Measurements from ENCODE around the gene WDR11.

The WDR11 gene

GRCh38 chr10:120944586-120945125, 93.5 kb downstream of the WDR11 start:
- no peak for DNase-seq (ENCODE audit: low read depth)

GRCh38 chr10:120945182-120945581, 94.0 kb downstream of the WDR11 start:
- no peak for DNase-seq (ENCODE audit: low read depth)

- no peak for DNase-seq (ENCODE audit: low read depth)
These were observed 94.7 kb downstream of the WDR11 start for GRCh38 chr10:120945801-120946302.

- DNase-seq (ENCODE audit: low read depth), result no peak
These were observed 95.3 kb downstream of the WDR11 start for GRCh38 chr10:120946497-120946896.

- DNase-seq (ENCODE audit: low read depth), result peak; percentile 40
These were observed 97.9 kb downstream of the WDR11 start for GRCh38 chr10:120948889-120949608.

- no peak for DNase-seq (ENCODE audit: low read depth)
These were observed 98.5 kb downstream of the WDR11 start for GRCh38 chr10:120949609-120950031.

GRCh38 chr10:120950051-120950561, 98.9 kb downstream of the WDR11 start:
- DNase-seq (ENCODE audit: low read depth), result no peak

- DNase-seq (ENCODE audit: low read depth), result no peak
These were observed 100.1 kb downstream of the WDR11 start for GRCh38 chr10:120951288-120951687.

GRCh38 chr10:120953897-120954296, 102.7 kb downstream of the WDR11 start:
- DNase-seq (ENCODE audit: low read depth), result no peak
